ENCODE measurements around the gene ANKFN1. TPM values are rescaled to one million over a fixed set of nuclear protein-coding genes. Genes with fewer than 3 reads are reported as not detected.

The ANKFN1 gene
- total RNA-seq, 1 experiment from 2014 or later, result not detected

GRCh38 chr17:56291226-56291805, 138.0 kb downstream of the ANKFN1 start:
- no peaks in the 10 kb centered on the region for H3K79me1 ChIP-seq (ENCODE audit: insufficient read depth, low read depth, low read length, poor library complexity, severe bottlenecking)
- no peak overlapping the region for H2BK12ac ChIP-seq (ENCODE audit: insufficient read length, low read depth, low read length)
- H3K18ac ChIP-seq (ENCODE audit: insufficient read length, low read depth, low read length), result no peak overlapping the region
- H3K14ac ChIP-seq (ENCODE audit: insufficient read depth, low read length), result no peak overlapping the region
- H3T11ph ChIP-seq (ENCODE audit: low read length), result no peak overlapping the region
- Mint-ChIP-seq H3K27ac (no peak overlapping the region), H3K27me3 (ENCODE audit: low read depth) (no peaks in the 10 kb centered on the region), H3K4me3 (no peak overlapping the region), H3K4me1 (peaks cover 0 to 3% of the 10 kb centered on the region in 2 experiments; a peak in 1 of 4 replicates), H3K36me3 (ENCODE audit: insufficient read depth in 1 of 3, low read depth in 3 of 3) (no peaks in the 10 kb centered on the region), H3K9me3 (no peaks in the 10 kb centered on the region)
- no peak overlapping the region for H2BK5ac ChIP-seq (ENCODE audit: insufficient read length, low read length)
- H2BK120ac ChIP-seq (ENCODE audit: low read depth, low read length, poor library complexity, severe bottlenecking), result no peak overlapping the region
- H2AFZ ChIP-seq (ENCODE audit: low read length), result no peak overlapping the region
- H3K27me3 ChIP-seq (ENCODE audit: insufficient read depth, low read length), result no peaks in the 10 kb centered on the region
- H2BK20ac ChIP-seq (ENCODE audit: low read depth, low read length, poor library complexity, severe bottlenecking), result no peak overlapping the region
- H3K4me1 ChIP-seq (ENCODE audit: insufficient read depth, low read length), result no peaks in the 10 kb centered on the region
- no peak overlapping the region for H3K56ac ChIP-seq (ENCODE audit: insufficient read length, low read depth, low read length)
- H3K23ac ChIP-seq (ENCODE audit: insufficient read length, low read depth, low read length), result no peak overlapping the region
- H3K23me2 ChIP-seq (ENCODE audit: insufficient read length, low read depth, low read length, poor library complexity, severe bottlenecking), result no peaks in the 10 kb centered on the region
- no peak overlapping the region for H4K8ac ChIP-seq (replicated peaks; ENCODE audit: insufficient read length, low read depth, low read length)
- no peak overlapping the region for H2BK15ac ChIP-seq (ENCODE audit: low read depth, low read length)
- H3K9me3 ChIP-seq (ENCODE audit: control insufficient read depth, low read depth, low read length), result no peaks in the 10 kb centered on the region
- no peak for DNase-seq
- H2AK5ac ChIP-seq (ENCODE audit: insufficient read length, low read length), result no peak overlapping the region
- TF ChIP-seq CTCF (conservative IDR thresholded peaks at IDR 0.05), result no peak
- H4K91ac ChIP-seq (ENCODE audit: insufficient read length, low read depth, low read length), result no peak overlapping the region
- no peak overlapping the region for H3K4me2 ChIP-seq (ENCODE audit: insufficient read depth, insufficient read length, low read length)
- H3K27ac ChIP-seq (ENCODE audit: insufficient read length, low read depth, low read length), result no peak overlapping the region
- H3K9ac ChIP-seq (ENCODE audit: extremely low read depth, insufficient read length, low read length), result no peak overlapping the region
- WGBS (ENCODE audit: extremely low coverage, insufficient read length, low lambda C conversion rate), result no CpG with 5 or more reads among the region's 1 CpG
- no peak overlapping the region for H4K5ac ChIP-seq (ENCODE audit: insufficient read length, low read depth, low read length)
- H4K20me1 ChIP-seq (ENCODE audit: control insufficient read depth, insufficient read depth, insufficient read length), result no peaks in the 10 kb centered on the region
- no peaks in the 10 kb centered on the region for H3K79me2 ChIP-seq (ENCODE audit: insufficient read depth, low read length)
- no peak overlapping the region for H3K4ac ChIP-seq (ENCODE audit: low read depth, low read length)
